ENCODE data around the gene VWA5B1.

DNA sequence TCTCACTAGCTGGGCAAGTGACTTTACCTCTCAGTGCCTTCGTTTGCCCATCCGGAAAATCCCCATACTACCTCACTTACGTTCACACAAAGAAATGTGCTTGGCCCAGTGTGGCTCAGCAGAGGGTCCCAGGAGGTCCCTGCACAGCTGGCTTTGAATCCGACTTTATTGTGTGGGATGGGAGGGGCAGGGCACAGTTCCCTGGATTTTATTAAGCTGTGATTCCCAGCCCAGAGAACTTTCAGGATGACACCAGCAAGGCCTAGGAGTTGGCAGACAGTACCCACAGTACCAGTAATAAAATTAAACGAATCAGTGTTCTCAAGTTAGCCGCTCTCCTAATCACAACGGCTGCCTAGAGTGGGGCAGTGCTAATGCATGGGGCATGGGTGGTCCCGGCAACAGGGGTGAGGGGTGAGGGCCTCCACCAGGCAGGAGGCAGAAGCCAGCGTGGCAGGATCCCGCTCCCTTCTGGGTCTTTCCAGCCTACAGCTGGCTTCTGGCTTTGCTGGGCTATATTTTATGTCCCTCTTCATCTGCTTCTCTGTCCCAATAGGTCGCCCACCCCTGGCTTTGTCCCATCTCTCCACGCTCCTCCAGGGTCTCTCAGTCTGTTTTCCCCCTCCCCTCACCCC is 74.9 kb downstream of the VWA5B1 start:
- TF ChIP-seq, protein P1, sequence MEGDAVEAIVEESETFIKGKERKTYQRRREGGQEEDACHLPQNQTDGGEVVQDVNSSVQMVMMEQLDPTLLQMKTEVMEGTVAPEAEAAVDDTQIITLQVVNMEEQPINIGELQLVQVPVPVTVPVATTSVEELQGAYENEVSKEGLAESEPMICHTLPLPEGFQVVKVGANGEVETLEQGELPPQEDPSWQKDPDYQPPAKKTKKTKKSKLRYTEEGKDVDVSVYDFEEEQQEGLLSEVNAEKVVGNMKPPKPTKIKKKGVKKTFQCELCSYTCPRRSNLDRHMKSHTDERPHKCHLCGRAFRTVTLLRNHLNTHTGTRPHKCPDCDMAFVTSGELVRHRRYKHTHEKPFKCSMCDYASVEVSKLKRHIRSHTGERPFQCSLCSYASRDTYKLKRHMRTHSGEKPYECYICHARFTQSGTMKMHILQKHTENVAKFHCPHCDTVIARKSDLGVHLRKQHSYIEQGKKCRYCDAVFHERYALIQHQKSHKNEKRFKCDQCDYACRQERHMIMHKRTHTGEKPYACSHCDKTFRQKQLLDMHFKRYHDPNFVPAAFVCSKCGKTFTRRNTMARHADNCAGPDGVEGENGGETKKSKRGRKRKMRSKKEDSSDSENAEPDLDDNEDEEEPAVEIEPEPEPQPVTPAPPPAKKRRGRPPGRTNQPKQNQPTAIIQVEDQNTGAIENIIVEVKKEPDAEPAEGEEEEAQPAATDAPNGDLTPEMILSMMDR (IDR thresholded peaks at IDR 0.05; ENCODE audit: extremely low read depth in 1 of 2, insufficient read depth in 1 of 2, low read depth in 1 of 2, low read length in 2 of 2), result no peak
- TF ChIP-seq, protein P2, sequence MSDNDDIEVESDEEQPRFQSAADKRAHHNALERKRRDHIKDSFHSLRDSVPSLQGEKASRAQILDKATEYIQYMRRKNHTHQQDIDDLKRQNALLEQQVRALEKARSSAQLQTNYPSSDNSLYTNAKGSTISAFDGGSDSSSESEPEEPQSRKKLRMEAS (IDR thresholded peaks at IDR 0.05; ENCODE audit: insufficient read depth, insufficient read length), result no peak
- no peak for TF ChIP-seq POLR2A (IDR thresholded peaks at IDR 0.05; ENCODE audit: low read depth, low read length)
- TF ChIP-seq FOS (IDR thresholded peaks at IDR 0.05; ENCODE audit: borderline replicate concordance, insufficient read depth, low read length), result no peak
- no peak for TF ChIP-seq POLR2AphosphoS5 (IDR thresholded peaks at IDR 0.05; ENCODE audit: insufficient read depth, low read depth, low read length)
- TF ChIP-seq JUN (IDR thresholded peaks at IDR 0.05; ENCODE audit: borderline replicate concordance, insufficient read depth, insufficient read length, low read depth), result no peak
